ENCODE data around the gene OR2S2.

GRCh38 chr9:35909274-35909673 lies 48.7 kb downstream of the OR2S2 start, which contains the start of gene SPAAR:
- TF ChIP-seq ZFX (IDR thresholded peaks at IDR 0.05; ENCODE audit: borderline replicate concordance) (no peak), CTCF (IDR thresholded peaks at IDR 0.05) (no peak)

Data from 22Rv1 (cell line).